WTC11 (cell line): ENCODE data around the gene SCN8A. TPM values are rescaled to one million over a fixed set of nuclear protein-coding genes. Genes with fewer than 3 reads are reported as not detected.

ENCODE experiments used
- ATAC-seq: fragments of 200-7000 bp; cut with Tn5 transposase; 2 replicates; pipeline ENCODE4 v1.10.0; 2021; ENCODE audit warnings: mild to moderate bottlenecking, moderate library complexity
- CTCF ChIA-PET: fragments of 300-600 bp; sonication (Branson Sonifier 250); formaldehyde crosslinking; loops from one replicate; lab custom pipeline; 2021; ENCODE audit warnings: antibody characterized with exemption; lab: Charles Lee
- POLR2A ChIA-PET: fragments of 350-600 bp; sonication (Branson Sonifier 250); formaldehyde crosslinking; loops from one replicate; lab custom pipeline; 2021; ENCODE audit warnings: antibody characterized with exemption; lab: Charles Lee
- DNase-seq: peaks from one replicate; pipeline ENCODE4 v3.0.0; 2021; ENCODE audit warnings: low spot score
- H3K27ac Mint-ChIP-seq: 2 replicates; pipeline ENCODE4 v1.8.0; 2021; ENCODE audit warnings: mixed read lengths
- H3K27me3 Mint-ChIP-seq: 2 replicates; pipeline ENCODE4 v1.8.0; 2021; ENCODE audit warnings: low read depth, mild to moderate bottlenecking, moderate library complexity, mixed read lengths
- H3K36me3 Mint-ChIP-seq: 2 replicates; pipeline ENCODE4 v1.8.0; 2021; ENCODE audit warnings: mixed read lengths
- H3K4me1 Mint-ChIP-seq: 2 replicates; pipeline ENCODE4 v1.8.0; 2022; ENCODE audit warnings: mixed read lengths
- H3K4me3 Mint-ChIP-seq: 2 replicates; pipeline ENCODE4 v1.8.0; 2021; ENCODE audit warnings: mild to moderate bottlenecking, moderate library complexity, mixed read lengths
- H3K9me3 Mint-ChIP-seq: 2 replicates; pipeline ENCODE4 v1.8.0; 2021; ENCODE audit warnings: mixed read lengths
- ATF1 ChIP-seq: sonication (generic); formaldehyde crosslinking; IDR thresholded peaks from 2 replicates; pipeline ENCODE4 v1.8.1; 2023; ENCODE audit warnings: mild to moderate bottlenecking, moderate library complexity, missing genetic modification reagents
- CBFB ChIP-seq: sonication (generic); formaldehyde crosslinking; IDR thresholded peaks from 2 replicates; pipeline ENCODE4 v1.8.1; 2022; ENCODE audit warnings: mild to moderate bottlenecking, low read depth, missing genetic modification reagents
- CREB1 ChIP-seq: sonication (generic); formaldehyde crosslinking; IDR thresholded peaks from 2 replicates; pipeline ENCODE4 v1.8.0; 2023; ENCODE audit warnings: mild to moderate bottlenecking, missing genetic modification reagents
- CREM ChIP-seq: sonication (generic); formaldehyde crosslinking; IDR thresholded peaks from 2 replicates; pipeline ENCODE4 v1.8.1; 2022; ENCODE audit warnings: mild to moderate bottlenecking, missing genetic modification reagents, moderate library complexity
- ELF4 ChIP-seq: sonication (generic); formaldehyde crosslinking; IDR thresholded peaks from 2 replicates; pipeline ENCODE4 v1.8.1; 2022; ENCODE audit warnings: low read depth, mild to moderate bottlenecking, moderate library complexity, missing genetic modification reagents
- FOXK1 ChIP-seq: sonication (generic); formaldehyde crosslinking; IDR thresholded peaks from 2 replicates; pipeline ENCODE4 v1.8.0; 2022; ENCODE audit warnings: mild to moderate bottlenecking, moderate library complexity, missing genetic modification reagents
- GABPB1 ChIP-seq: sonication (generic); formaldehyde crosslinking; IDR thresholded peaks from 2 replicates; pipeline ENCODE4 v1.8.1; 2023; ENCODE audit warnings: mild to moderate bottlenecking, missing genetic modification reagents
- HMGA2 ChIP-seq: fragments of 250-450 bp; sonication (Bioruptor Pico); IDR thresholded peaks from 2 replicates; pipeline ENCODE4 v1.4.0; 2021; ENCODE audit warnings: mild to moderate bottlenecking, moderate library complexity
- KAT7 ChIP-seq: sonication (generic); formaldehyde crosslinking; IDR thresholded peaks from 2 replicates; pipeline ENCODE4 v1.8.1; 2023; ENCODE audit warnings: missing genetic modification reagents, mild to moderate bottlenecking, borderline replicate concordance
- NR3C1 ChIP-seq: sonication (generic); formaldehyde crosslinking; conservative IDR thresholded peaks from 2 replicates; pipeline ENCODE4 v1.8.1; 2023; ENCODE audit warnings: low read depth, mild to moderate bottlenecking, missing genetic modification reagents
- PRRX2 ChIP-seq: fragments of 250-450 bp; sonication (Bioruptor Pico); IDR thresholded peaks from 2 replicates; pipeline ENCODE4 v1.8.0; 2021; ENCODE audit warnings: mild to moderate bottlenecking
- TP53 ChIP-seq: sonication (generic); formaldehyde crosslinking; IDR thresholded peaks from 2 replicates; pipeline ENCODE4 v1.8.1; 2023; ENCODE audit warnings: mild to moderate bottlenecking, missing genetic modification reagents
- ZNF121 ChIP-seq: sonication (generic); formaldehyde crosslinking; IDR thresholded peaks from 2 replicates; pipeline ENCODE4 v1.8.0; 2023; ENCODE audit warnings: missing genetic modification reagents
- ZNF263 ChIP-seq: sonication (generic); formaldehyde crosslinking; IDR thresholded peaks from 2 replicates; pipeline ENCODE4 v1.8.1; 2022; ENCODE audit warnings: low read depth, mild to moderate bottlenecking, moderate library complexity, missing genetic modification reagents
- total RNA-seq: library from RNA; stranded (reverse); gene quantifications from 3 replicates; pipeline ENCODE4 v1.2.3, GENCODE V29; 2021
- TF ChIP-seq, protein P1 (sequence below): sonication (generic); formaldehyde crosslinking; IDR thresholded peaks from 2 replicates; pipeline ENCODE4 v1.8.1; 2022; ENCODE audit warnings: low read depth, mild to moderate bottlenecking, moderate library complexity, missing genetic modification reagents, borderline replicate concordance
- TF ChIP-seq, protein P2 (sequence below): fragments of 250-450 bp; sonication (Bioruptor Pico); IDR thresholded peaks from 2 replicates; pipeline ENCODE4 v1.8.0; 2021; ENCODE audit warnings: mild to moderate bottlenecking
- TF ChIP-seq, protein P3 (sequence below): sonication (generic); formaldehyde crosslinking; IDR thresholded peaks from 2 replicates; pipeline ENCODE4 v1.8.1; 2022; ENCODE audit warnings: mild to moderate bottlenecking, moderate library complexity, missing genetic modification reagents
- TF ChIP-seq, protein P4 (sequence below): sonication (generic); formaldehyde crosslinking; IDR thresholded peaks from 2 replicates; pipeline ENCODE4 v1.8.0; 2023; ENCODE audit warnings: mild to moderate bottlenecking, missing genetic modification reagents
- TF ChIP-seq, protein P5 (sequence below): sonication (generic); formaldehyde crosslinking; IDR thresholded peaks from 2 replicates; pipeline ENCODE4 v1.8.0; 2022; ENCODE audit warnings: missing genetic modification reagents
- TF ChIP-seq, protein P6 (sequence below): sonication (generic); formaldehyde crosslinking; IDR thresholded peaks from 2 replicates; pipeline ENCODE4 v1.8.0; 2022; ENCODE audit warnings: mild to moderate bottlenecking, missing genetic modification reagents

SCN8A gene
- total RNA-seq, 1 experiment from 2014 or later, result 14.4 TPM

DNA sequence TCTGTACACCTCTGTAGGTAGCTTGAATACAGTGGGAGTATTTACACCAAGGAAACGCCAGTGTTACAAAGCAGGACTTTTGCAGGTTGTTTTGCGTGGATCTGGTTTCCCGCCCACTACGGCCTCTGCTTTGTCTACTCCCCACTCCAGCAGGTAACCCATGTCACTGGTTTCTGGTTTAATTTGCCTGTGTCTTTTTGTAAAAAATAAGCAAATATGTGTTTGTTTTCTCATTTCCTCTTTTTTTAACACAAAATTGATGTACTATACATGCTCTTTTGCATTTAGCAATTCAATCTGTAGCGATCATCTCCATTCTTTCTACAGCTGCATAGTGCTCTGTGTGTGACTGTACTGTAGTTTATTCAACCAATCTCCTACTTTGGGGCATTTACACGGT is 43.4 kb upstream of the SCN8A start:
- ChIA-PET CTCF (interaction anchor here (0.6 kb wide), 1 partner anchor 89 kb away, joined by 3 read pairs; no protein-coding TSS in a partner anchor), POLR2A (no interaction called here)
- Mint-ChIP-seq H3K4me1 (peaks cover 19% of the 10 kb centered on the region), H3K36me3 (peaks cover 9% of the 10 kb centered on the region), H3K27ac (no peak overlapping the region), H3K27me3 (no peaks in the 10 kb centered on the region; the same call in 1 of the 2 replicates)
- TF ChIP-seq TP53 (CRISPR knock-in tag) (no peak), NR3C1 (CRISPR knock-in tag) (no peak), KAT7 (CRISPR knock-in tag) (no peak), GABPB1 (CRISPR knock-in tag) (no peak)
- TF ChIP-seq, protein P1, sequence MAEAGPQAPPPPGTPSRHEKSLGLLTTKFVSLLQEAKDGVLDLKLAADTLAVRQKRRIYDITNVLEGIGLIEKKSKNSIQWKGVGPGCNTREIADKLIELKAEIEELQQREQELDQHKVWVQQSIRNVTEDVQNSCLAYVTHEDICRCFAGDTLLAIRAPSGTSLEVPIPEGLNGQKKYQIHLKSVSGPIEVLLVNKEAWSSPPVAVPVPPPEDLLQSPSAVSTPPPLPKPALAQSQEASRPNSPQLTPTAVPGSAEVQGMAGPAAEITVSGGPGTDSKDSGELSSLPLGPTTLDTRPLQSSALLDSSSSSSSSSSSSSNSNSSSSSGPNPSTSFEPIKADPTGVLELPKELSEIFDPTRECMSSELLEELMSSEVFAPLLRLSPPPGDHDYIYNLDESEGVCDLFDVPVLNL (CRISPR knock-in tag), result no peak
- TF ChIP-seq, all 79 proteins: peak for 0
- H3K4me3 Mint-ChIP-seq, result no peak overlapping the region
- H3K9me3 Mint-ChIP-seq, result peaks cover 21% of the 10 kb centered on the region
- no peak for DNase-seq
- no peak for ATAC-seq

DNA sequence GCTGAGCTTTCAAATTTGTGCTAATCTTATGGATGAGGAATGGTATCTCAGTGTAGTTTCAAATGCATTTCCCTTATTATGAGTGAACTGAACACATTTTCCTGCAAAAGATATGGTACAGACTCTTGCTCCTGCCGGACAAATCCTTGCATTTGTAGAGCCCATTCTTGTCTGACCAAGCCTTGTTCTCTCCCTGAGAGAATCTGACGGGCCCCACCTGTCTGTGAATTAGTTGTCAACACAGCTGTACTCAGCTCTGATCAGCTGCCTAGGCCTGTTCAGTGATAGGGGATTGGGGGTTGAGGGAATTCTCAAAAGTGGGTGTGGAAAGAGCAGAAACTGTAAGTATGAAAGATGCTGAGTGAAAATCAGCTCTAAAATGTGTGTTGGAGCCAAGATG is 42.8 kb upstream of the SCN8A start:
- H3K4me1 Mint-ChIP-seq, result peaks cover 19% of the 10 kb centered on the region
- no peak for DNase-seq
- POLR2A ChIA-PET, result no interaction called here

More for the DNA sequence above, 42.8 kb upstream of the SCN8A start:
- H3K27ac Mint-ChIP-seq, result no peak overlapping the region
- H3K9me3 Mint-ChIP-seq, result peaks cover 22% of the 10 kb centered on the region
- ATAC-seq, result no peak
- no peak overlapping the region for H3K4me3 Mint-ChIP-seq
- peaks cover 9% of the 10 kb centered on the region for H3K36me3 Mint-ChIP-seq
- no peaks in the 10 kb centered on the region; the same call in none of the 2 replicates for H3K27me3 Mint-ChIP-seq
- TF ChIP-seq ZNF121 (CRISPR knock-in tag) (no peak), ELF4 (CRISPR knock-in tag) (no peak), PRRX2 (CRISPR knock-in tag) (no peak), ATF1 (no peak), HMGA2 (CRISPR knock-in tag) (no peak), ZNF263 (CRISPR knock-in tag) (no peak), CREB1 (CRISPR knock-in tag) (no peak), CREM (CRISPR knock-in tag) (no peak), FOXK1 (CRISPR knock-in tag) (no peak), CBFB (no peak)
- TF ChIP-seq, protein P2, sequence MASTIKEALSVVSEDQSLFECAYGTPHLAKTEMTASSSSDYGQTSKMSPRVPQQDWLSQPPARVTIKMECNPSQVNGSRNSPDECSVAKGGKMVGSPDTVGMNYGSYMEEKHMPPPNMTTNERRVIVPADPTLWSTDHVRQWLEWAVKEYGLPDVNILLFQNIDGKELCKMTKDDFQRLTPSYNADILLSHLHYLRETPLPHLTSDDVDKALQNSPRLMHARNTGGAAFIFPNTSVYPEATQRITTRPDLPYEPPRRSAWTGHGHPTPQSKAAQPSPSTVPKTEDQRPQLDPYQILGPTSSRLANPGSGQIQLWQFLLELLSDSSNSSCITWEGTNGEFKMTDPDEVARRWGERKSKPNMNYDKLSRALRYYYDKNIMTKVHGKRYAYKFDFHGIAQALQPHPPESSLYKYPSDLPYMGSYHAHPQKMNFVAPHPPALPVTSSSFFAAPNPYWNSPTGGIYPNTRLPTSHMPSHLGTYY, result no peak
- TF ChIP-seq, protein P3, sequence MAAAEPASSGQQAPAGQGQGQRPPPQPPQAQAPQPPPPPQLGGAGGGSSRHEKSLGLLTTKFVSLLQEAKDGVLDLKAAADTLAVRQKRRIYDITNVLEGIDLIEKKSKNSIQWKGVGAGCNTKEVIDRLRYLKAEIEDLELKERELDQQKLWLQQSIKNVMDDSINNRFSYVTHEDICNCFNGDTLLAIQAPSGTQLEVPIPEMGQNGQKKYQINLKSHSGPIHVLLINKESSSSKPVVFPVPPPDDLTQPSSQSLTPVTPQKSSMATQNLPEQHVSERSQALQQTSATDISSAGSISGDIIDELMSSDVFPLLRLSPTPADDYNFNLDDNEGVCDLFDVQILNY (CRISPR knock-in tag), result no peak
- TF ChIP-seq, protein P4, sequence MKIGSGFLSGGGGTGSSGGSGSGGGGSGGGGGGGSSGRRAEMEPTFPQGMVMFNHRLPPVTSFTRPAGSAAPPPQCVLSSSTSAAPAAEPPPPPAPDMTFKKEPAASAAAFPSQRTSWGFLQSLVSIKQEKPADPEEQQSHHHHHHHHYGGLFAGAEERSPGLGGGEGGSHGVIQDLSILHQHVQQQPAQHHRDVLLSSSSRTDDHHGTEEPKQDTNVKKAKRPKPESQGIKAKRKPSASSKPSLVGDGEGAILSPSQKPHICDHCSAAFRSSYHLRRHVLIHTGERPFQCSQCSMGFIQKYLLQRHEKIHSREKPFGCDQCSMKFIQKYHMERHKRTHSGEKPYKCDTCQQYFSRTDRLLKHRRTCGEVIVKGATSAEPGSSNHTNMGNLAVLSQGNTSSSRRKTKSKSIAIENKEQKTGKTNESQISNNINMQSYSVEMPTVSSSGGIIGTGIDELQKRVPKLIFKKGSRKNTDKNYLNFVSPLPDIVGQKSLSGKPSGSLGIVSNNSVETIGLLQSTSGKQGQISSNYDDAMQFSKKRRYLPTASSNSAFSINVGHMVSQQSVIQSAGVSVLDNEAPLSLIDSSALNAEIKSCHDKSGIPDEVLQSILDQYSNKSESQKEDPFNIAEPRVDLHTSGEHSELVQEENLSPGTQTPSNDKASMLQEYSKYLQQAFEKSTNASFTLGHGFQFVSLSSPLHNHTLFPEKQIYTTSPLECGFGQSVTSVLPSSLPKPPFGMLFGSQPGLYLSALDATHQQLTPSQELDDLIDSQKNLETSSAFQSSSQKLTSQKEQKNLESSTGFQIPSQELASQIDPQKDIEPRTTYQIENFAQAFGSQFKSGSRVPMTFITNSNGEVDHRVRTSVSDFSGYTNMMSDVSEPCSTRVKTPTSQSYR (CRISPR knock-in tag), result no peak
- TF ChIP-seq, protein P5, sequence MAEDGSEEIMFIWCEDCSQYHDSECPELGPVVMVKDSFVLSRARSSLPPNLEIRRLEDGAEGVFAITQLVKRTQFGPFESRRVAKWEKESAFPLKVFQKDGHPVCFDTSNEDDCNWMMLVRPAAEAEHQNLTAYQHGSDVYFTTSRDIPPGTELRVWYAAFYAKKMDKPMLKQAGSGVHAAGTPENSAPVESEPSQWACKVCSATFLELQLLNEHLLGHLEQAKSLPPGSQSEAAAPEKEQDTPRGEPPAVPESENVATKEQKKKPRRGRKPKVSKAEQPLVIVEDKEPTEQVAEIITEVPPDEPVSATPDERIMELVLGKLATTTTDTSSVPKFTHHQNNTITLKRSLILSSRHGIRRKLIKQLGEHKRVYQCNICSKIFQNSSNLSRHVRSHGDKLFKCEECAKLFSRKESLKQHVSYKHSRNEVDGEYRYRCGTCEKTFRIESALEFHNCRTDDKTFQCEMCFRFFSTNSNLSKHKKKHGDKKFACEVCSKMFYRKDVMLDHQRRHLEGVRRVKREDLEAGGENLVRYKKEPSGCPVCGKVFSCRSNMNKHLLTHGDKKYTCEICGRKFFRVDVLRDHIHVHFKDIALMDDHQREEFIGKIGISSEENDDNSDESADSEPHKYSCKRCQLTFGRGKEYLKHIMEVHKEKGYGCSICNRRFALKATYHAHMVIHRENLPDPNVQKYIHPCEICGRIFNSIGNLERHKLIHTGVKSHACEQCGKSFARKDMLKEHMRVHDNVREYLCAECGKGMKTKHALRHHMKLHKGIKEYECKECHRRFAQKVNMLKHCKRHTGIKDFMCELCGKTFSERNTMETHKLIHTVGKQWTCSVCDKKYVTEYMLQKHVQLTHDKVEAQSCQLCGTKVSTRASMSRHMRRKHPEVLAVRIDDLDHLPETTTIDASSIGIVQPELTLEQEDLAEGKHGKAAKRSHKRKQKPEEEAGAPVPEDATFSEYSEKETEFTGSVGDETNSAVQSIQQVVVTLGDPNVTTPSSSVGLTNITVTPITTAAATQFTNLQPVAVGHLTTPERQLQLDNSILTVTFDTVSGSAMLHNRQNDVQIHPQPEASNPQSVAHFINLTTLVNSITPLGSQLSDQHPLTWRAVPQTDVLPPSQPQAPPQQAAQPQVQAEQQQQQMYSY (CRISPR knock-in tag), result no peak
- TF ChIP-seq, protein P6, sequence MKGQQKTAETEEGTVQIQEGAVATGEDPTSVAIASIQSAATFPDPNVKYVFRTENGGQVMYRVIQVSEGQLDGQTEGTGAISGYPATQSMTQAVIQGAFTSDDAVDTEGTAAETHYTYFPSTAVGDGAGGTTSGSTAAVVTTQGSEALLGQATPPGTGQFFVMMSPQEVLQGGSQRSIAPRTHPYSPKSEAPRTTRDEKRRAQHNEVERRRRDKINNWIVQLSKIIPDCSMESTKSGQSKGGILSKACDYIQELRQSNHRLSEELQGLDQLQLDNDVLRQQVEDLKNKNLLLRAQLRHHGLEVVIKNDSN (CRISPR knock-in tag), result no peak
- CTCF ChIA-PET, result no interaction called here
